ENCODE data around the gene COG5.

COG5 gene

DNA sequence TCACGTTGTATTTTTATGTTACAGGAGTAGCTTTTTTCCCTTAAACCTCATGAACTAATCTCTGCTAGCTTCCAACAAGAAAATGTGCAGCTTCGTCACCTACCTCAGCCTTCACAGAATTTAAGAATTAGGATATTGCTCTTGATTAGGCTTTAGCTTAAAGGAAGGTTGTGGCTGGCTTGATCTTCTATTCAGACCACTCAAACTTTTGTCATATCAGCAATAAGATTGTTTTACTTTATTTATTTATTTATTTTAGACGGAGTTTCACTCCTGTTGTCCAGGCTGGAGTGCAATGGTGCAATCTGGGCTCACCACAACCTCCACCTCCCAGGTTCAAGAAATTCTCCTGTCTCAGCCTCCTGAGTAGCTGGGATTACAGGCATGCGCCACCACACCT is 219.4 kb downstream of the COG5 start:
- Histone ChIP-seq H3F3A (ENCODE audit: insufficient read depth, low read length) (no peaks in the 10 kb centered on the region), H3K4me1 (ENCODE audit: insufficient read depth, low read length, severe bottlenecking) (no peaks in the 10 kb centered on the region), H4K20me1 (ENCODE audit: insufficient read depth, low read length) (no peaks in the 10 kb centered on the region), H3K9me2 (ENCODE audit: low read depth, low read length) (no peaks in the 10 kb centered on the region), H3K79me2 (ENCODE audit: insufficient read depth, low read length) (no peaks in the 10 kb centered on the region), H3K9me3 (ENCODE audit: low read length) (peaks cover 8% of the 10 kb centered on the region; the same call in 1 of the 2 replicates), H3K4me3 (ENCODE audit: low read depth, low read length, poor library complexity, severe bottlenecking) (no peak overlapping the region), H3K4me2 (ENCODE audit: low read length) (no peak overlapping the region), H3K9ac (ENCODE audit: low read length) (no peak overlapping the region), H3K36me3 (ENCODE audit: insufficient read depth, low read length) (no peaks in the 10 kb centered on the region), H2AFZ (ENCODE audit: low read length) (no peak overlapping the region), H3K27me3 (ENCODE audit: insufficient read depth, low read length) (no peaks in the 10 kb centered on the region), H3K27ac (ENCODE audit: low read depth, low read length, poor library complexity, severe bottlenecking) (no peak overlapping the region)
- no peak for TF ChIP-seq EZH2 (IDR thresholded peaks at IDR 0.05; ENCODE audit: borderline replicate concordance, low read length)
- TF ChIP-seq, protein P1, sequence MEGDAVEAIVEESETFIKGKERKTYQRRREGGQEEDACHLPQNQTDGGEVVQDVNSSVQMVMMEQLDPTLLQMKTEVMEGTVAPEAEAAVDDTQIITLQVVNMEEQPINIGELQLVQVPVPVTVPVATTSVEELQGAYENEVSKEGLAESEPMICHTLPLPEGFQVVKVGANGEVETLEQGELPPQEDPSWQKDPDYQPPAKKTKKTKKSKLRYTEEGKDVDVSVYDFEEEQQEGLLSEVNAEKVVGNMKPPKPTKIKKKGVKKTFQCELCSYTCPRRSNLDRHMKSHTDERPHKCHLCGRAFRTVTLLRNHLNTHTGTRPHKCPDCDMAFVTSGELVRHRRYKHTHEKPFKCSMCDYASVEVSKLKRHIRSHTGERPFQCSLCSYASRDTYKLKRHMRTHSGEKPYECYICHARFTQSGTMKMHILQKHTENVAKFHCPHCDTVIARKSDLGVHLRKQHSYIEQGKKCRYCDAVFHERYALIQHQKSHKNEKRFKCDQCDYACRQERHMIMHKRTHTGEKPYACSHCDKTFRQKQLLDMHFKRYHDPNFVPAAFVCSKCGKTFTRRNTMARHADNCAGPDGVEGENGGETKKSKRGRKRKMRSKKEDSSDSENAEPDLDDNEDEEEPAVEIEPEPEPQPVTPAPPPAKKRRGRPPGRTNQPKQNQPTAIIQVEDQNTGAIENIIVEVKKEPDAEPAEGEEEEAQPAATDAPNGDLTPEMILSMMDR (IDR thresholded peaks at IDR 0.05; ENCODE audit: low read length): no peak

DNA sequence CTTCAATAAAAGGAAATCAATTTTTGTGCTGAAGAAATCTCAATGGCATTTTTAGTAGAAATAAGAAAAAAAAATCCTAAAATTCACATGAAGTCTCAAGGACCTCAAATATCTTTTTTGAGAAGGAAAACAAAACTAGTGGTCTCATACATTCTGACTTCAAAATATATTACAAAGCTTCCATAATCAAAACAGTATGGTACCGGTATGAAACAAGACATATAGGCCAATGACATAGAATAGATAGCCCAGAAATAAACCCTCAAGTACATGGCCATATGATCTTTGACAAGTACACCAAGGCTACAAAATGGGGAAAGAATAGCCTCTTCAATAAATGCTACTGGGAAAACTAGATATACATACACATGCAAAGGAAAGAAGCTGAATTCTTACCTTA is 225.6 kb downstream of the COG5 start:
- Histone ChIP-seq H3K36me3 (ENCODE audit: insufficient read depth, low read length) (no peaks in the 10 kb centered on the region), H3F3A (ENCODE audit: insufficient read depth, low read length) (0 out of 2 replicates have a peak, but pooled peaks cover 1% of the 10 kb centered on the region), H3K9me2 (ENCODE audit: low read depth, low read length) (no peaks in the 10 kb centered on the region), H3K4me3 (ENCODE audit: low read depth, low read length, poor library complexity, severe bottlenecking) (no peak overlapping the region), H2AFZ (ENCODE audit: low read length) (no peak overlapping the region), H3K4me2 (ENCODE audit: low read length) (no peak overlapping the region), H3K79me2 (ENCODE audit: insufficient read depth, low read length) (no peaks in the 10 kb centered on the region), H3K27me3 (ENCODE audit: insufficient read depth, low read length) (no peaks in the 10 kb centered on the region), H3K9ac (ENCODE audit: low read length) (no peak overlapping the region), H3K9me3 (ENCODE audit: low read length) (peaks cover 23% of the 10 kb centered on the region), H3K4me1 (ENCODE audit: insufficient read depth, low read length, severe bottlenecking) (peaks cover 13% of the 10 kb centered on the region), H3K27ac (ENCODE audit: low read depth, low read length, poor library complexity, severe bottlenecking) (no peak overlapping the region), H4K20me1 (ENCODE audit: insufficient read depth, low read length) (no peaks in the 10 kb centered on the region)
- TF ChIP-seq, protein P1 (IDR thresholded peaks at IDR 0.05; ENCODE audit: low read length): no peak
- TF ChIP-seq EZH2 (IDR thresholded peaks at IDR 0.05; ENCODE audit: borderline replicate concordance, low read length): no peak

DNA sequence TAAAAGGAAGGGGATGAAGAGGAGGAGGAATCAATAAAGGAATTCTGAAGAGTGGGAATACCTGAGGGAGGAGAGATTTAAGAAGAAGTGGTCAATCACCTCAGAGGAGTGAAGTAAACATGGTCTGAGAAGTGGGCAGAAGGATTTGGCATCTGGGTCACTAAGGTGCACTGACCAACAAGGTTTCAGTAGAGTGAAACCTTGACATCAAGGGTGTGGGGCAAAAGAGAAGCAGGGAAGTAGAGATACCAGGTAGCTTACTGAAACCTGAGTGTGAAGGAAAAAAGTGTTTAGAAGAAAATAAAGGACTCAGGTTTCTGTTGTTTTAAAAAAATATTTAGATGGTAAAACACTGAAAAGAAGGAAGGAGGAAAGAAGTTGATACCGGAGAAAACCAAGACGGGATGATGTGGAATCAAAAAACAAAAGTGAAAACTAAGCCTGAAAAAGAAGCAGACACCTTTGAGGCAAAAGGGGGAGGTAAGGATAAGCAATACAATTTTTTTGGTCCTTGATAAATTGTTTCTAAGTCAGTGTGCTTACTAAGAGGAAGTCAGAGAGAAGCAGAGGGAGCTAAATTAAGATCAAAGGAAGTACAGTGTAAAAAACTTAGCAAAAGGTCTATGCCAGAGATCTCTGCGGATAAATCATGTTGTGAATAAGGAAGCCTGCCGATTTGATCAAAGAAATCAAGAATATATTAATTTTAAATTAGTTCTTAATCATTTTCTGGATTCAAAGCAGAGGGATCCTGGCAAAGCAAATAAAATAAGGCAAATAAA is 231.0 kb downstream of the COG5 start:
- H3K27ac ChIP-seq (ENCODE audit: low read depth, low read length, poor library complexity, severe bottlenecking): peak overlapping the region; percentile 65
- H3K9ac ChIP-seq (ENCODE audit: low read length): peak overlapping the region; percentile 50
- peak overlapping the region; percentile 70 for H3K4me2 ChIP-seq (ENCODE audit: low read length)

More for the DNA sequence above, 231.0 kb downstream of the COG5 start:
- Histone ChIP-seq H3K79me2 (ENCODE audit: insufficient read depth, low read length) (no peaks in the 10 kb centered on the region), H3K27me3 (ENCODE audit: insufficient read depth, low read length) (no peaks in the 10 kb centered on the region), H3F3A (ENCODE audit: insufficient read depth, low read length) (0 out of 2 replicates have a peak, but pooled peaks cover 5% of the 10 kb centered on the region), H3K9me2 (ENCODE audit: low read depth, low read length) (no peaks in the 10 kb centered on the region), H4K20me1 (ENCODE audit: insufficient read depth, low read length) (no peaks in the 10 kb centered on the region), H3K4me1 (ENCODE audit: insufficient read depth, low read length, severe bottlenecking) (peaks cover 22% of the 10 kb centered on the region), H3K36me3 (ENCODE audit: insufficient read depth, low read length) (no peaks in the 10 kb centered on the region), H3K4me3 (ENCODE audit: low read depth, low read length, poor library complexity, severe bottlenecking) (peak overlapping the region; percentile 36), H3K9me3 (ENCODE audit: low read length) (peaks cover 6% of the 10 kb centered on the region), H2AFZ (ENCODE audit: low read length) (peak overlapping the region; percentile 53; the same call in 1 of the 2 replicates)
- TF ChIP-seq, protein P1 (IDR thresholded peaks at IDR 0.05; ENCODE audit: low read length): no peak
- TF ChIP-seq EZH2 (IDR thresholded peaks at IDR 0.05; ENCODE audit: borderline replicate concordance, low read length): no peak
